A673 (cell line): ENCODE data around the gene NAAA. TPM values are rescaled to one million over a fixed set of nuclear protein-coding genes. Genes with fewer than 3 reads are reported as not detected.

ENCODE experiments used
- BruUV-seq: library from RNA; stranded (reverse); fragments of 400-500 nt; replicated peaks from 2 replicates; lab custom pipeline; 2021; lab: Mats Ljungman, UMichigan
- CTCF ChIA-PET: fragments of 300-600 bp; sonication (Branson Sonifier 250); formaldehyde crosslinking; loops from one replicate; lab custom pipeline; 2022; ENCODE audit warnings: antibody characterized with exemption; lab: Charles Lee
- POLR2A ChIA-PET: fragments of 300-600 bp; sonication (Branson Sonifier 250); formaldehyde crosslinking; loops from one replicate; lab custom pipeline; 2022; ENCODE audit warnings: antibody characterized with exemption; ENCODE audit not compliant: low non-redundant PET; lab: Charles Lee
- DNase-seq: peaks from one replicate; pipeline ENCODE4 v3.0.0-alpha.2; 2015; ENCODE audit warnings: low spot score
- H3K27ac ChIP-seq: fragments of 200-600 bp; sonication (generic); 2 replicates; pipeline ENCODE4 v1.5.1; 2016; ENCODE audit warnings: mixed run types, low read depth, mild to moderate bottlenecking, mixed read lengths, antibody characterized with exemption, low read length; ENCODE audit not compliant: poor library complexity, severe bottlenecking
- H3K27me3 ChIP-seq: fragments of 200-600 bp; sonication (generic); replicated peaks from 2 replicates; pipeline ENCODE4 v1.6.1; 2017; ENCODE audit warnings: mixed run types, low read depth, mild to moderate bottlenecking, mixed read lengths, antibody characterized with exemption, low read length; ENCODE audit not compliant: insufficient read depth, poor library complexity
- H3K36me3 ChIP-seq: fragments of 200-600 bp; sonication (generic); 2 replicates; pipeline ENCODE4 v1.6.1; 2016; ENCODE audit warnings: mixed run types, mild to moderate bottlenecking, mixed read lengths, antibody characterized with exemption, low read length; ENCODE audit not compliant: insufficient read depth, poor library complexity, severe bottlenecking
- H3K4me1 ChIP-seq: fragments of 200-600 bp; sonication (generic); 2 replicates; pipeline ENCODE4 v1.6.1; 2017; ENCODE audit warnings: mixed run types, mild to moderate bottlenecking, mixed read lengths, antibody characterized with exemption, low read length; ENCODE audit not compliant: insufficient read depth, poor library complexity, severe bottlenecking
- H3K4me3 ChIP-seq: fragments of 200-600 bp; sonication (generic); 2 replicates; pipeline ENCODE4 v1.5.1; 2016; ENCODE audit warnings: low read depth, mixed run types, mild to moderate bottlenecking, mixed read lengths, low read length; ENCODE audit not compliant: poor library complexity, severe bottlenecking
- H3K9me3 ChIP-seq: fragments of 200-600 bp; sonication (generic); 2 replicates; pipeline ENCODE4 v1.6.1; 2016; ENCODE audit warnings: mixed run types, low read depth, mild to moderate bottlenecking, mixed read lengths, antibody characterized with exemption, low read length; ENCODE audit not compliant: poor library complexity, severe bottlenecking
- CTCF ChIP-seq: fragments of 300-800, 200-600 bp; sonication (generic); conservative IDR thresholded peaks from 2 replicates; pipeline ENCODE4 v1.5.1; 2017; ENCODE audit warnings: low read depth, mild to moderate bottlenecking, antibody characterized with exemption, low read length, moderate library complexity, mixed read lengths
- EZH2 ChIP-seq: fragments of 200-600 bp; sonication (generic); IDR thresholded peaks from 2 replicates; pipeline ENCODE4 v1.6.1; 2017; ENCODE audit warnings: borderline replicate concordance, low read depth, mild to moderate bottlenecking, mixed read lengths, antibody characterized with exemption, low read length; ENCODE audit not compliant: poor library complexity, severe bottlenecking
- intact Hi-C: fragments of 100-400 bp; cut with micrococcal nuclease; formaldehyde crosslinking; loops from one replicate; pipeline ENCODE4 v1.10.0; 2022; ENCODE audit not compliant: unreplicated experiment
- total RNA-seq: library from RNA; stranded (reverse); gene quantifications from 2 replicates; pipeline ENCODE4 v1.2.3, GENCODE V29; 2021

NAAA gene
- total RNA-seq, 1 experiment from 2014 or later: 4.7 TPM

DNA sequence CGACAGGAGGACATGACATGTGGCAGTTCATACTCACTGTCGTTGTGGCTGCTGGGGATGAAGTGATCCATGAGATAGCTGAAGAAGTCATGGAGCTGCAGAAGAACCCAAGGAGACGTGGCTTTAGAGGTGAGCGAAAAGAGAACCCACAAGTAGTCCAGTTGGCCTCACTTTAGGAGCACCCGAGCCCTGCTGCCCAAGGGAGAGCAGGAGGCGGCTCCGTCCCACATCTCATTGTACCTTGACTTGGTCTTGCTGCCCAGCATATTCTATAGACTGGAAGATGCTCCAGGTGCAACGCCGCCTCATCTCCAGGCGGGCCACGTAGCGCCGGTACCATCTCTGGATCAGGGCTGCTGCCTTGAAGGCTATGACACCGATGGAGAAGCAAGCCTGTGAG lies 49.2 kb downstream of the NAAA start:
- CTCF ChIA-PET: no interaction called here
- POLR2A ChIA-PET: no interaction called here
- no peaks in the 10 kb centered on the region for H3K4me1 ChIP-seq
- no peak for TF ChIP-seq EZH2
- no TSS peak for BruUV-seq
- H3K27me3 ChIP-seq: no peaks in the 10 kb centered on the region
- no peak overlapping the region for H3K27ac ChIP-seq
- no peak for DNase-seq
- H3K36me3 ChIP-seq: no peaks in the 10 kb centered on the region
- no peaks in the 10 kb centered on the region for H3K9me3 ChIP-seq
- intact Hi-C loops: no loop called here
- no peak overlapping the region for H3K4me3 ChIP-seq

DNA sequence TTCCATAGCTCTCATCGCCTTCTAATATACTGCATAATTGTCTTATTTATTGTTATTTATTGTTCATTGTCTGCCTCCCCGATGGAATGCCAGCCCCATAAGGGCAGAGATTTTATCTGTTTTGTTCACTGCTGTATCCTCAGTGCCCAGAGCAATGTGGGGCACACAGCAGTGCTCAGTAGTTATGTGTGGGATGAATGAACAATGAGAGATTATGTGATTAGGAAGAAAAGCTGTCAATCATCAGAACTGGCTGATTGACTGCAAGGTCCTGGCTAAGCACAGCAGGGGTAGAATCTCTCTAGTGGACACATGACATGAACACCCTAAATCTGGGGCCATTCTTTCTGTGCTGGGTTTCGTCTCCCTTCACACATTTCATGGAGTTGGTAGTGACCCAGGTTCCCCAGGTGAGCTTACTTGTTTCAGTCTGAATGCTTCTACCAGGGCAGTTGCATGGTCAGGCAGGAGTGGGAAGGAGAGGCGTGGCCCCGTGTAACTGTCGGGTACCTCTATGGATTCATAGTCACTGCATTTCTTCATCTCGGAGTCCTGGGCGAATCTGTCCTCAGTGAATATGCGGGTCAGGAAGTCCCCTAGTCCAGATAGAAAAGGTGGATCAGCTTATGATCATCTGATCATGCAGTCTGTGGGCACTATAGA lies 51.1 kb downstream of the NAAA start:
- TF ChIP-seq CTCF (no peak), EZH2 (no peak)
- H3K4me1 ChIP-seq: no peaks in the 10 kb centered on the region
- DNase-seq: no peak
- no peak overlapping the region for H3K4me3 ChIP-seq
- POLR2A ChIA-PET: no interaction called here
- intact Hi-C loops: no loop called here
- CTCF ChIA-PET: interaction anchor here (0.6 kb wide), 1 partner anchor 28 kb away, joined by 3 read pairs; no protein-coding TSS in a partner anchor
- no peaks in the 10 kb centered on the region for H3K9me3 ChIP-seq
- no peaks in the 10 kb centered on the region for H3K36me3 ChIP-seq
- H3K27me3 ChIP-seq: no peaks in the 10 kb centered on the region
- BruUV-seq: no TSS peak
- H3K27ac ChIP-seq: no peak overlapping the region

- intact Hi-C loops: no loop called here
- TF ChIP-seq CTCF: no peak
- TF ChIP-seq EZH2: no peak
- DNase-seq: no peak
- Histone ChIP-seq H3K4me1 (no peaks in the 10 kb centered on the region), H3K27ac (no peak overlapping the region), H3K36me3 (no peaks in the 10 kb centered on the region), H3K9me3 (no peaks in the 10 kb centered on the region), H3K27me3 (no peaks in the 10 kb centered on the region), H3K4me3 (no peak overlapping the region)
- ChIA-PET CTCF (no interaction called here), POLR2A (no interaction called here)
- no TSS peak for BruUV-seq
Observed at GRCh38 chr4:75886104-75886503, 54.7 kb downstream of the NAAA start.

DNA sequence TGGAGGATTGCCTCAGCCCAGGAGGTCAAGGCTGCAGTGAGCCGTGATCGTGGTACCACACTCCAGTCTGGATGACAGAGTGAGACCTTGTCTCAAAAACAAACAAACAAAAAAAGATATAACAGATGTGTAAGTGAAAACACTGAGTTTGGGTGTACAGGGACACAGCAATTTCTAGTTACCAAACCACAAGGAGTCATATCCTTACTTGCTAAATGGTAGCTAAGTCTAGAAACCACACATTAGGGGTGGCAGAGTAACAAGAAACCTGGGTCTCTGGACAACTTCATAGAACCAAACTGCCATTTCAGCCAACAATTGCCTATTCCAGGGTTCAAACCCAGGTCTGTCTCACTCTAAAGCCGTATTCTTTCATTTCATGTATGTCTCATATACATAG lies 59.3 kb downstream of the NAAA start:
- Histone ChIP-seq H3K4me1 (no peaks in the 10 kb centered on the region), H3K9me3 (no peaks in the 10 kb centered on the region), H3K27ac (no peak overlapping the region), H3K27me3 (no peaks in the 10 kb centered on the region), H3K36me3 (no peaks in the 10 kb centered on the region), H3K4me3 (no peak overlapping the region)
- TF ChIP-seq EZH2 (no peak), CTCF (no peak)
- intact Hi-C loops: no loop called here
- DNase-seq: no peak
- no TSS peak for BruUV-seq
- ChIA-PET POLR2A (no interaction called here), CTCF (no interaction called here)
